H9 (cell line): Measurements from ENCODE around the gene PCDHB9. TPM values are rescaled to one million over a fixed set of nuclear protein-coding genes. Genes with fewer than 3 reads are reported as not detected.
"Not testable (repeated sequence)": the region's sequence is repeated elsewhere in the genome, so short reads cannot be mapped to it uniquely, and the experiment has no call there.

Experiments
- DNase-seq: peaks from one replicate; pipeline ENCODE4 v3.0.0-alpha.2; 2017
- H2AFZ ChIP-seq: one replicate; pipeline ENCODE4 v1.6.1; 2013; ENCODE audit warnings: mild to moderate bottlenecking, low read length, control low read depth, moderate library complexity
- H2AK5ac ChIP-seq: 2 replicates; pipeline ENCODE4 v1.6.1; 2013; ENCODE audit warnings: low read length, control low read depth, mixed read lengths; ENCODE audit not compliant: insufficient read length
- H2BK120ac ChIP-seq: one replicate; pipeline ENCODE4 v1.6.1; 2013; ENCODE audit warnings: low read depth, mild to moderate bottlenecking, low read length, control low read depth, inconsistent platforms; ENCODE audit not compliant: poor library complexity, severe bottlenecking
- H2BK12ac ChIP-seq: 2 replicates; pipeline ENCODE4 v1.6.1; 2013; ENCODE audit warnings: low read length, control low read depth, mixed read lengths, low read depth; ENCODE audit not compliant: insufficient read length
- H2BK15ac ChIP-seq: 2 replicates; pipeline ENCODE4 v1.6.1; 2013; ENCODE audit warnings: low read depth, low read length, control low read depth
- H2BK20ac ChIP-seq: one replicate; pipeline ENCODE4 v1.6.1; 2013; ENCODE audit warnings: low read depth, mild to moderate bottlenecking, low read length, control low read depth, inconsistent platforms; ENCODE audit not compliant: poor library complexity, severe bottlenecking
- H2BK5ac ChIP-seq: 2 replicates; pipeline ENCODE4 v1.6.1; 2013; ENCODE audit warnings: low read length, control low read depth, mixed read lengths; ENCODE audit not compliant: insufficient read length
- H3K14ac ChIP-seq: 2 replicates; pipeline ENCODE4 v1.6.1; 2013; ENCODE audit warnings: low read length, control low read depth; ENCODE audit not compliant: insufficient read depth
- H3K18ac ChIP-seq: 2 replicates; pipeline ENCODE4 v1.6.1; 2013; ENCODE audit warnings: low read depth, mild to moderate bottlenecking, mixed read lengths, low read length, control low read depth; ENCODE audit not compliant: insufficient read length
- H3K23ac ChIP-seq: 2 replicates; pipeline ENCODE4 v1.6.1; 2013; ENCODE audit warnings: low read length, control low read depth, mixed read lengths, low read depth; ENCODE audit not compliant: insufficient read length
- H3K23me2 ChIP-seq: 2 replicates; pipeline ENCODE4 v1.6.1; 2013; ENCODE audit warnings: low read depth, mild to moderate bottlenecking, mixed read lengths, low read length, control low read depth; ENCODE audit not compliant: insufficient read length, poor library complexity, severe bottlenecking
- H3K27ac ChIP-seq: 2 replicates; pipeline ENCODE4 v1.5.1; 2013; ENCODE audit warnings: low read length, control low read depth, mixed read lengths, low read depth; ENCODE audit not compliant: insufficient read length
- H3K27me3 ChIP-seq: 2 replicates; pipeline ENCODE4 v1.6.1; 2013; ENCODE audit warnings: low read length, control low read depth, inconsistent platforms; ENCODE audit not compliant: insufficient read depth
- H3K4ac ChIP-seq: 2 replicates; pipeline ENCODE4 v1.6.1; 2013; ENCODE audit warnings: low read depth, mild to moderate bottlenecking, control low read depth, inconsistent platforms, low read length, moderate library complexity
- H3K4me1 ChIP-seq: 2 replicates; pipeline ENCODE4 v1.6.1; 2013; ENCODE audit warnings: low read length, control low read depth, inconsistent platforms; ENCODE audit not compliant: insufficient read depth
- H3K4me2 ChIP-seq: 2 replicates; pipeline ENCODE4 v1.6.1; 2013; ENCODE audit warnings: low read length, control low read depth, mixed read lengths; ENCODE audit not compliant: insufficient read length, insufficient read depth
- H3K56ac ChIP-seq: 2 replicates; pipeline ENCODE4 v1.6.1; 2013; ENCODE audit warnings: low read depth, mild to moderate bottlenecking, mixed read lengths, low read length, control low read depth; ENCODE audit not compliant: insufficient read length
- H3K79me1 ChIP-seq: 2 replicates; pipeline ENCODE4 v1.6.1; 2013; ENCODE audit warnings: low read depth, mild to moderate bottlenecking, moderate library complexity, low read length, control low read depth, inconsistent platforms; ENCODE audit not compliant: insufficient read depth, poor library complexity, severe bottlenecking
- H3K79me2 ChIP-seq: 2 replicates; pipeline ENCODE4 v1.6.1; 2013; ENCODE audit warnings: low read length, control low read depth, inconsistent platforms; ENCODE audit not compliant: insufficient read depth
- H3K9ac ChIP-seq: 2 replicates; pipeline ENCODE4 v1.6.1; 2013; ENCODE audit warnings: low read length, control low read depth, mixed read lengths; ENCODE audit not compliant: insufficient read length; ENCODE audit errors: extremely low read depth
- H3K9me3 ChIP-seq: one replicate; pipeline ENCODE4 v1.6.1; 2013; ENCODE audit warnings: low read depth, low read length, inconsistent platforms; ENCODE audit not compliant: control insufficient read depth
- H3T11ph ChIP-seq: one replicate; pipeline ENCODE4 v1.6.1; 2013; ENCODE audit warnings: mild to moderate bottlenecking, low read length, control low read depth, inconsistent platforms
- H4K20me1 ChIP-seq: one replicate; pipeline ENCODE4 v1.6.1; 2013; ENCODE audit not compliant: control insufficient read depth, insufficient read length, insufficient read depth
- H4K5ac ChIP-seq: 2 replicates; pipeline ENCODE4 v1.6.1; 2013; ENCODE audit warnings: low read depth, mild to moderate bottlenecking, mixed read lengths, low read length, control low read depth; ENCODE audit not compliant: insufficient read length
- H4K8ac ChIP-seq: replicated peaks from 2 replicates; pipeline ENCODE4 v1.6.1; 2013; ENCODE audit warnings: low read length, control low read depth, mixed read lengths, low read depth; ENCODE audit not compliant: insufficient read length
- H4K91ac ChIP-seq: 2 replicates; pipeline ENCODE4 v1.6.1; 2013; ENCODE audit warnings: low read depth, mild to moderate bottlenecking, moderate library complexity, mixed read lengths, low read length, control low read depth; ENCODE audit not compliant: insufficient read length
- H3K27ac Mint-ChIP-seq, 3 experiments: 2 replicates in 2 of 3; 3 replicates in 1 of 3; pipeline ENCODE4 v1.8.0; 2020 to 2021; ENCODE audit warnings: mixed read lengths in 3 of 3, mild to moderate bottlenecking in 1 of 3, moderate library complexity in 1 of 3
- H3K27me3 Mint-ChIP-seq: 2 replicates; pipeline ENCODE4 v1.8.0; 2021; ENCODE audit warnings: low read depth, mild to moderate bottlenecking, moderate library complexity, mixed read lengths
- H3K36me3 Mint-ChIP-seq, 3 experiments: 2 replicates in 2 of 3; 3 replicates in 1 of 3; pipeline ENCODE4 v1.8.0; 2020 to 2021; ENCODE audit warnings: low read depth in 3 of 3, mixed read lengths in 3 of 3; ENCODE audit not compliant: insufficient read depth in 1 of 3
- H3K4me1 Mint-ChIP-seq, 2 experiments: 2 replicates each; pipeline ENCODE4 v1.8.0; 2020; ENCODE audit warnings: mixed read lengths in 2 of 2
- H3K4me3 Mint-ChIP-seq, 2 experiments: 2 replicates in 1 of 2; 3 replicates in 1 of 2; pipeline ENCODE4 v1.8.0; 2020 to 2021; ENCODE audit warnings: mild to moderate bottlenecking in 2 of 2, mixed read lengths in 2 of 2, moderate library complexity in 1 of 2
- H3K9me3 Mint-ChIP-seq, 2 experiments: 2 replicates in 1 of 2; 3 replicates in 1 of 2; pipeline ENCODE4 v1.8.0; 2020; ENCODE audit warnings: mild to moderate bottlenecking in 2 of 2, mixed read lengths in 2 of 2, moderate library complexity in 1 of 2
- WGBS: extraction: QIAGEN DNeasy Blood & Tissue Kit; methylation state at CpG from one replicate; pipeline ENCODE4 v1.1.7; 2013; ENCODE audit warnings: missing lambda C conversion rate, low lambda C conversion rate, mixed read lengths; ENCODE audit not compliant: insufficient read length; ENCODE audit errors: extremely low coverage; 5-methylcytosine and 5-hydroxymethylcytosine counted together
- total RNA-seq: library from RNA; stranded (reverse); gene quantifications from 2 replicates; pipeline ENCODE4 v1.2.1, GENCODE V29; 2021

PCDHB9 gene
- total RNA-seq, 1 experiment from 2014 or later: 2.6 TPM

DNA sequence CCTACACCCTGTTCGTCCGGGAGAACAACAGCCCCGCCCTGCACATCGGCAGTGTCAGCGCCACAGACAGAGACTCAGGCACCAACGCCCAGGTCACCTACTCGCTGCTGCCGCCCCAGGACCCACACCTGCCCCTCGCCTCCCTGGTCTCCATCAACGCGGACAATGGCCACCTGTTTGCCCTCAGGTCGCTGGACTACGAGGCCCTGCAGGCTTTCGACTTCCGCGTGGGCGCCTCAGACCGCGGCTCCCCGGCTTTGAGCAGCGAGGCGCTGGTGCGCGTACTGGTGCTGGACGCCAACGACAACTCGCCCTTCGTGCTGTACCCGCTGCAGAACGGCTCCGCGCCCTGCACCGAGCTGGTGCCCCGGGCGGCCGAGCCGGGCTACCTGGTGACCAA, 1.7 kb downstream of the PCDHB9 start:
- Mint-ChIP-seq H3K9me3 (peaks cover 27% of the 10 kb centered on the region in 2 experiments), H3K36me3 (peaks cover 12 to 29% (median 14%) of the 10 kb centered on the region in 3 experiments), H3K4me1 (peaks cover 7 to 10% of the 10 kb centered on the region in 2 experiments)
- H4K20me1 ChIP-seq, H3K27me3 Mint-ChIP-seq, H4K8ac ChIP-seq, H3K4me3 Mint-ChIP-seq, H2BK12ac ChIP-seq, H3K4me2 ChIP-seq, H3K27me3 ChIP-seq, H3K56ac ChIP-seq, H3K23ac ChIP-seq, H3K27ac Mint-ChIP-seq, H3K79me1 ChIP-seq, H2BK5ac ChIP-seq, H3K14ac ChIP-seq, H2AFZ ChIP-seq, H3K79me2 ChIP-seq, H3K9ac ChIP-seq, H4K5ac ChIP-seq, H2AK5ac ChIP-seq, H3K27ac ChIP-seq, H2BK120ac ChIP-seq, H3K18ac ChIP-seq, H3K23me2 ChIP-seq, H3K4me1 ChIP-seq, H3K4ac ChIP-seq, H4K91ac ChIP-seq, DNase-seq, H3K9me3 ChIP-seq, H2BK20ac ChIP-seq, H3T11ph ChIP-seq, H2BK15ac ChIP-seq: not testable (repeated sequence)
- WGBS: no CpG with 5 or more reads among the region's 37 CpGs

DNA sequence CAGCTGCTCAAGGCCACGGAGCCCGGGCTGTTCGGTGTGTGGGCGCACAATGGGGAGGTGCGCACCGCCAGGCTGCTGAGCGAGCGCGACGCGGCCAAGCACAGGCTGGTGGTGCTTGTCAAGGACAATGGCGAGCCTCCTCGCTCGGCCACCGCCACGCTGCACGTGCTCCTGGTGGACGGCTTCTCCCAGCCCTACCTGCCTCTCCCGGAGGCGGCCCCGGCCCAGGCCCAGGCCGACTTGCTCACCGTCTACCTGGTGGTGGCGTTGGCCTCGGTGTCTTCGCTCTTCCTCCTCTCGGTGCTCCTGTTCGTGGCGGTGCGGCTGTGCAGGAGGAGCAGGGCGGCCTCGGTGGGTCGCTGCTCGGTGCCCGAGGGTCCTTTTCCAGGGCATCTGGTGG, 2.2 kb downstream of the PCDHB9 start:
- not testable (repeated sequence) for H3K9ac ChIP-seq, H3K4ac ChIP-seq, H2BK5ac ChIP-seq, H3K27me3 Mint-ChIP-seq, H2BK20ac ChIP-seq, DNase-seq, H3K9me3 ChIP-seq, H4K20me1 ChIP-seq, H4K5ac ChIP-seq, H3K27ac Mint-ChIP-seq, H3K4me2 ChIP-seq, H2BK12ac ChIP-seq, H3K18ac ChIP-seq, H2BK120ac ChIP-seq, H4K91ac ChIP-seq, H3K27me3 ChIP-seq, H3K23me2 ChIP-seq, H3K27ac ChIP-seq, H3K23ac ChIP-seq, H3K4me1 ChIP-seq, H3K4me1 Mint-ChIP-seq, H3K79me1 ChIP-seq, H3K14ac ChIP-seq, H3K4me3 Mint-ChIP-seq, H4K8ac ChIP-seq, H2AFZ ChIP-seq, H3T11ph ChIP-seq, H2BK15ac ChIP-seq, H2AK5ac ChIP-seq, H3K79me2 ChIP-seq, H3K56ac ChIP-seq
- peaks cover 26 to 27% of the 10 kb centered on the region in 2 experiments for H3K9me3 Mint-ChIP-seq
- H3K36me3 Mint-ChIP-seq: peaks cover 11 to 28% (median 13%) of the 10 kb centered on the region in 3 experiments
- no CpG with 5 or more reads among the region's 35 CpGs for WGBS
